Natural killer cell (primary cell): ENCODE data around the gene TCERG1L. TPM values are rescaled to one million over a fixed set of nuclear protein-coding genes. Genes with fewer than 3 reads are reported as not detected.
A peak's percentile ranks its signal among the peaks of the same experiment; 100 is the strongest.

ENCODE experiments used
- ATAC-seq, 3 donors: fragments of 150-1000 bp in 2 of 3; fragments of 200-7000 bp in 1 of 3; cut with Tn5 transposase; 1 replicate in 1 of 3; 2 replicates in 2 of 3; pipeline ENCODE4 v1.10.0; 2021; ENCODE audit warnings: mild to moderate bottlenecking in 2 of 3, moderate library complexity in 2 of 3
- DNase-seq, 2 donors: peaks; one replicate each; pipeline versions ENCODE4 v3.0.0 to v3.0.0-alpha.2; 2013 to 2021; ENCODE audit warnings: mixed read lengths in 1 of 2
- H3K27ac ChIP-seq: one replicate; pipeline ENCODE4 v1.5.1; 2013; ENCODE audit warnings: mild to moderate bottlenecking, low read length
- H3K27me3 ChIP-seq: one replicate; pipeline ENCODE4 v1.6.1; 2013; ENCODE audit warnings: low read length; ENCODE audit not compliant: control insufficient read depth, insufficient read depth
- H3K36me3 ChIP-seq: one replicate; pipeline ENCODE4 v1.6.1; 2013; ENCODE audit warnings: low read length; ENCODE audit not compliant: control insufficient read depth, insufficient read depth
- H3K4me1 ChIP-seq: one replicate; pipeline ENCODE4 v1.6.1; 2013; ENCODE audit warnings: low read length; ENCODE audit not compliant: control insufficient read depth, insufficient read depth
- H3K4me3 ChIP-seq: one replicate; pipeline ENCODE4 v1.5.1; 2013; ENCODE audit warnings: low read length
- H3K9me3 ChIP-seq: one replicate; pipeline ENCODE4 v1.6.1; 2013; ENCODE audit warnings: low read length; ENCODE audit not compliant: control insufficient read depth, insufficient read depth
- H3K27ac Mint-ChIP-seq, 2 donors: one replicate each; pipeline ENCODE4 v1.8.0; 2022; ENCODE audit warnings: mild to moderate bottlenecking in 2 of 2, mixed read lengths in 2 of 2, moderate library complexity in 1 of 2
- H3K27me3 Mint-ChIP-seq, 2 donors: one replicate each; pipeline ENCODE4 v1.8.0; 2022; ENCODE audit warnings: low read depth in 2 of 2, mixed read lengths in 2 of 2
- H3K36me3 Mint-ChIP-seq: one replicate; pipeline ENCODE4 v1.8.0; 2022; ENCODE audit warnings: mixed read lengths
- H3K4me1 Mint-ChIP-seq, 2 donors: one replicate each; pipeline ENCODE4 v1.8.0; 2022; ENCODE audit warnings: mixed read lengths in 2 of 2
- H3K4me3 Mint-ChIP-seq: one replicate; pipeline ENCODE4 v1.8.0; 2022; ENCODE audit warnings: mild to moderate bottlenecking, moderate library complexity, mixed read lengths
- H3K9me3 Mint-ChIP-seq, 2 donors: one replicate each; pipeline ENCODE4 v1.8.0; 2022; ENCODE audit warnings: mixed read lengths in 2 of 2
- WGBS: methylation state at CpG from one replicate; pipeline ENCODE4 v1.1.7; 2013; ENCODE audit warnings: missing lambda C conversion rate; ENCODE audit not compliant: insufficient coverage; 5-methylcytosine and 5-hydroxymethylcytosine counted together
- intact Hi-C: fragments of 100-400 bp; cut with micrococcal nuclease; formaldehyde crosslinking; loops from one replicate; pipeline ENCODE4 v1.14.2; 2022
- total RNA-seq, 4 donors: library from RNA; stranded (reverse); fragments of 120-200 nt in 1 of 4; gene quantifications; one replicate each; pipeline versions ENCODE4 v1.2.3 to v1.2.4, GENCODE V29; 2013 to 2022
- TF ChIP-seq, protein P1 (sequence below): fragments of 200-600 bp; IDR thresholded peaks from one replicate; pipeline ENCODE4 v1.8.0; 2022; ENCODE audit warnings: antibody characterized with exemption

TCERG1L gene
- total RNA-seq, 3 donors from 2014 or later (not counting 1 experiment from before 2014, with no cell fraction given): 0.48 TPM; not detected in 2

DNA sequence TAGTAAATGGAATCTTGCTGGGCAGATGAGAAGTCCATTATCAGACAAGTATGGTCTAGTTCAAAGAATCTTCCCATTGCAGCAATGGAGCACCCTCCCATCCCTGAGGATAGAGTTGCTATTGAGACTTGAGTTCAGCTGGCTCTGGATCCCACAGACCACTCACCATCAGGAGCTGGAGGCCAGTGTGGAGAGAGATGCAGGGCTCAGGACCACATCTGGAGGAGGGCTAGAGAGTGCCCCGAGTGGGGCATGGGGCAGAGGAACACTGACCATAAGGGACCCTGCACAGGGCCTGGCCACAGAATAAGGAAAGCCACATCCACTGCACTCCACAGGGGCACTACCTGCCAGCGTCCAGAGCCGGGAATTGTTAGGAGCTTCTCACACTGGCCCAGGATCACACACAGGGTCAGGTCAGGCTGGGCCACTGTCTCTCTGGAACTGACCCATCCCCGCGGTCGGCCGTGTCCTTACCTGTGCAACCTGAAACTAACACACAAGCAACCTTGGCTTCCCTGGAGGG is 41.3 kb upstream of the TCERG1L start:
- Mint-ChIP-seq H3K27me3 (peaks cover 0 to 4% of the 10 kb centered on the region in 2 donors), H3K4me3 (no peak overlapping the region), H3K27ac (no peak overlapping the region), H3K4me1 (no peaks in the 10 kb centered on the region), H3K36me3 (no peaks in the 10 kb centered on the region), H3K9me3 (no peaks in the 10 kb centered on the region)
- DNase-seq: no peak
- Histone ChIP-seq H3K9me3 (no peaks in the 10 kb centered on the region), H3K27ac (no peak overlapping the region), H3K4me3 (no peak overlapping the region), H3K4me1 (no peaks in the 10 kb centered on the region), H3K36me3 (no peaks in the 10 kb centered on the region), H3K27me3 (no peaks in the 10 kb centered on the region)
- TF ChIP-seq, protein P1, sequence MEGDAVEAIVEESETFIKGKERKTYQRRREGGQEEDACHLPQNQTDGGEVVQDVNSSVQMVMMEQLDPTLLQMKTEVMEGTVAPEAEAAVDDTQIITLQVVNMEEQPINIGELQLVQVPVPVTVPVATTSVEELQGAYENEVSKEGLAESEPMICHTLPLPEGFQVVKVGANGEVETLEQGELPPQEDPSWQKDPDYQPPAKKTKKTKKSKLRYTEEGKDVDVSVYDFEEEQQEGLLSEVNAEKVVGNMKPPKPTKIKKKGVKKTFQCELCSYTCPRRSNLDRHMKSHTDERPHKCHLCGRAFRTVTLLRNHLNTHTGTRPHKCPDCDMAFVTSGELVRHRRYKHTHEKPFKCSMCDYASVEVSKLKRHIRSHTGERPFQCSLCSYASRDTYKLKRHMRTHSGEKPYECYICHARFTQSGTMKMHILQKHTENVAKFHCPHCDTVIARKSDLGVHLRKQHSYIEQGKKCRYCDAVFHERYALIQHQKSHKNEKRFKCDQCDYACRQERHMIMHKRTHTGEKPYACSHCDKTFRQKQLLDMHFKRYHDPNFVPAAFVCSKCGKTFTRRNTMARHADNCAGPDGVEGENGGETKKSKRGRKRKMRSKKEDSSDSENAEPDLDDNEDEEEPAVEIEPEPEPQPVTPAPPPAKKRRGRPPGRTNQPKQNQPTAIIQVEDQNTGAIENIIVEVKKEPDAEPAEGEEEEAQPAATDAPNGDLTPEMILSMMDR: no peak
- peak in 1 of 3 donors; percentile 25 for ATAC-seq
- intact Hi-C loops: no loop called here
- 95% methylated on average over 7 of the region's 7 CpGs for WGBS

DNA sequence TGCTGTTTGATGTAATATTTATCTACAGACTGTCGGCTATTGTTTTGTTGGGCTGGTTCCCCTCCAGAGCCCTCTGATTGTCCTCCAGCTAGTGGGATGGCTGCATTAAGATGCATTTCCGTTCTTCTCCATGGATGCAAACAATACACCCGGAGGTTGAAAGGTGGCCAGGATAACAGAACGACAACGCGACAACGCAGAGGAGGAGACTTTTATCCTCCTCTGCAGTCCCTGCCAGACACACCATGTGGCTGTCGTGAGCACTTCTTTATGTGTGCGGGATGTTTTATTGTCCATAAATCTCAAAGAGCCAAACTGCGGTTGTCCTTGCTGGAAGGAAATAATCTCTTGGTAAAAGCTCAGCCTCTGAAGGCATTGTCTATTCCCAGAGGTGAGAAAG is 39.1 kb upstream of the TCERG1L start:
- WGBS: 81% methylated on average over 10 of the region's 10 CpGs

DNA sequence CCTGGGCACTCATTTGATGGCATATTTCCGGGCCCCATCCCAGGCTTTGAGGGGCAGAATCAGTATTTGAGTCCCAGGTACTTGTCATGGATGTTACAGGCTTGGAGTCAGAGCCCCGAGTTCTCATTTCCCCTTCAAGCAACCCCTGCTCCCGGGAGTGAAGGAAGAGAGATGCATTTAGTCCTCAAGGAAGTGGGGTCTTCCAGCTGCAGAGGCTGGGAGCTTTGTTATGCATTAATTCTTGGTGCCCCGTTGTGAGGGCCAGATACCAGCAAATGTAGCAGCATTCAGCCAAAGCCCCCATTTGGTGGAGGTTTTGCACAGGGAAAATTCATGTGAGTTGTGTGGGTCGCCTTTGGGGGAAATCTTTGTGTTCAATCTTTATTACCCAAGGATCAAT is 38.7 kb upstream of the TCERG1L start:
- no peak for ATAC-seq
- H3K9me3 Mint-ChIP-seq: peaks cover 0 to 4% of the 10 kb centered on the region in 2 donors

More for the DNA sequence above, 39.1 kb upstream of the TCERG1L start:
- Histone ChIP-seq H3K27ac (no peak overlapping the region), H3K36me3 (no peaks in the 10 kb centered on the region), H3K4me1 (no peaks in the 10 kb centered on the region), H3K27me3 (no peaks in the 10 kb centered on the region), H3K9me3 (no peaks in the 10 kb centered on the region), H3K4me3 (no peak overlapping the region)
- Mint-ChIP-seq H3K4me3 (no peak overlapping the region), H3K27me3 (peaks cover 0 to 4% of the 10 kb centered on the region in 2 donors), H3K27ac (no peak overlapping the region), H3K4me1 (no peaks in the 10 kb centered on the region), H3K9me3 (peaks cover 0 to 4% of the 10 kb centered on the region in 2 donors), H3K36me3 (no peaks in the 10 kb centered on the region)
- TF ChIP-seq, protein P1: no peak
- ATAC-seq: no peak
- intact Hi-C loops: no loop called here
- no peak for DNase-seq

More for the DNA sequence above, 38.7 kb upstream of the TCERG1L start:
- no peak for DNase-seq
- WGBS: 44% methylated on average over 4 of the region's 5 CpGs
- H3K36me3 ChIP-seq: no peaks in the 10 kb centered on the region
- H3K27ac ChIP-seq: no peak overlapping the region
- intact Hi-C loops: no loop called here
- no peaks in the 10 kb centered on the region for H3K4me1 ChIP-seq
- H3K27me3 Mint-ChIP-seq: peaks cover 0 to 4% of the 10 kb centered on the region in 2 donors
- no peak overlapping the region for H3K27ac Mint-ChIP-seq
- no peak overlapping the region for H3K4me3 Mint-ChIP-seq
- no peak overlapping the region for H3K4me3 ChIP-seq
- no peaks in the 10 kb centered on the region for H3K9me3 ChIP-seq
- no peaks in the 10 kb centered on the region for H3K4me1 Mint-ChIP-seq
- TF ChIP-seq, protein P1: no peak
- H3K27me3 ChIP-seq: no peaks in the 10 kb centered on the region
- H3K36me3 Mint-ChIP-seq: no peaks in the 10 kb centered on the region
